Lung (tissue), 13 donors: ENCODE data around the gene CLCNKA. TPM values are rescaled to one million over a fixed set of nuclear protein-coding genes. Genes with fewer than 3 reads are reported as not detected.

Source experiments
- ATAC-seq: fragments of 200-7000 bp; cut with Tn5 transposase; one replicate; pipeline ENCODE4 v1.9.1; 2020; ENCODE audit warnings: moderate number of reproducible peaks; ENCODE audit not compliant: insufficient read depth, low FRiP score
- DNase-seq, 3 donors: peaks; one replicate each; pipeline ENCODE4 v3.0.0-alpha.2; 2013 to 2017
- H3K27ac ChIP-seq, 2 donors: one replicate each; pipeline ENCODE4 v1.5.1; 2013; ENCODE audit warnings: mild to moderate bottlenecking in 2 of 2, moderate library complexity in 2 of 2, control low read depth in 1 of 2, inconsistent platforms in 1 of 2, low read depth in 1 of 2, low read length in 1 of 2
- H3K27me3 ChIP-seq, 3 donors: one replicate each; pipeline ENCODE4 v1.5.1; 2013; ENCODE audit warnings: low read length in 2 of 3; ENCODE audit not compliant: control insufficient read depth in 3 of 3, insufficient read depth in 3 of 3
- H3K36me3 ChIP-seq, 4 donors: one replicate each; pipeline ENCODE4 v1.5.1; 2013; ENCODE audit warnings: low read length in 4 of 4, mild to moderate bottlenecking in 1 of 4, moderate library complexity in 1 of 4; ENCODE audit not compliant: control insufficient read depth in 4 of 4, insufficient read depth in 4 of 4
- H3K4me1 ChIP-seq, 5 donors: one replicate each; pipeline ENCODE4 v1.5.1; 2013; ENCODE audit warnings: low read length in 5 of 5, mild to moderate bottlenecking in 2 of 5, moderate library complexity in 1 of 5; ENCODE audit not compliant: control insufficient read depth in 5 of 5, insufficient read depth in 5 of 5
- H3K4me3 ChIP-seq: one replicate; pipeline ENCODE4 v1.5.1; 2013; ENCODE audit warnings: mild to moderate bottlenecking, control low read depth, moderate library complexity
- H3K9ac ChIP-seq, 2 donors: one replicate each; pipeline ENCODE4 v1.5.1; 2013; ENCODE audit warnings: low read length in 2 of 2, control low read depth in 1 of 2; ENCODE audit not compliant: insufficient read depth in 1 of 2
- H3K9me3 ChIP-seq, 4 donors: one replicate each; pipeline ENCODE4 v1.5.1; 2013; ENCODE audit warnings: low read length in 3 of 4, mild to moderate bottlenecking in 1 of 4, moderate library complexity in 1 of 4; ENCODE audit not compliant: control insufficient read depth in 4 of 4, insufficient read depth in 3 of 4
- WGBS, 2 donors: extraction: QIAGEN DNeasy Blood & Tissue Kit; methylation state at CpG; one replicate each; pipeline ENCODE4 v1.1.7; 2013; 5-methylcytosine and 5-hydroxymethylcytosine counted together
- polyA plus RNA-seq, 2 donors: library from polyadenylated mRNA; stranded (reverse); fragments of 200-250 nt; gene quantifications; one replicate each; pipeline ENCODE4 v1.2.1, GENCODE V29; 2013
- small RNA-seq: library from RNA; depleted of rRNA; stranded (forward); fragments of <200 nt; gene quantifications from one replicate; pipeline ENCODE3, GENCODE V24; 2014; ENCODE audit warnings: low replicate concordance
- total RNA-seq, 2 donors: library from RNA; depleted of rRNA in 1 of 2; stranded (reverse); fragments of >200 nt in 1 of 2; gene quantifications; one replicate each; pipeline ENCODE4 v1.2.1, GENCODE V29; 2014 to 2021
- TF ChIP-seq, protein P1 (sequence below): IDR thresholded peaks from 2 replicates; pipeline ENCODE4 v1.5.1; 2012; ENCODE audit warnings: mild to moderate bottlenecking; ENCODE audit errors: control extremely low read depth, extremely low read depth
- donor health status: control.
- donor health status: control.
- donor health status: Bipolar disorder and iron deficiency.
- donor health status: healthy.
- donor health status: DM: yes; HTN: yes; CAD: no.

The CLCNKA gene
- total and polyA plus RNA-seq, 4 donors: 0.10 to 1.3 (median 0.17) TPM; not detected in 1

- no peak for ATAC-seq
- H3K27me3 ChIP-seq: no peaks in the 10 kb centered on the region
- H3K9me3 ChIP-seq: no peaks in the 10 kb centered on the region
- H3K9ac ChIP-seq: no peak overlapping the region
- DNase-seq: no peak
- TF ChIP-seq, protein P1, sequence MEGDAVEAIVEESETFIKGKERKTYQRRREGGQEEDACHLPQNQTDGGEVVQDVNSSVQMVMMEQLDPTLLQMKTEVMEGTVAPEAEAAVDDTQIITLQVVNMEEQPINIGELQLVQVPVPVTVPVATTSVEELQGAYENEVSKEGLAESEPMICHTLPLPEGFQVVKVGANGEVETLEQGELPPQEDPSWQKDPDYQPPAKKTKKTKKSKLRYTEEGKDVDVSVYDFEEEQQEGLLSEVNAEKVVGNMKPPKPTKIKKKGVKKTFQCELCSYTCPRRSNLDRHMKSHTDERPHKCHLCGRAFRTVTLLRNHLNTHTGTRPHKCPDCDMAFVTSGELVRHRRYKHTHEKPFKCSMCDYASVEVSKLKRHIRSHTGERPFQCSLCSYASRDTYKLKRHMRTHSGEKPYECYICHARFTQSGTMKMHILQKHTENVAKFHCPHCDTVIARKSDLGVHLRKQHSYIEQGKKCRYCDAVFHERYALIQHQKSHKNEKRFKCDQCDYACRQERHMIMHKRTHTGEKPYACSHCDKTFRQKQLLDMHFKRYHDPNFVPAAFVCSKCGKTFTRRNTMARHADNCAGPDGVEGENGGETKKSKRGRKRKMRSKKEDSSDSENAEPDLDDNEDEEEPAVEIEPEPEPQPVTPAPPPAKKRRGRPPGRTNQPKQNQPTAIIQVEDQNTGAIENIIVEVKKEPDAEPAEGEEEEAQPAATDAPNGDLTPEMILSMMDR: no peak
- no peaks in the 10 kb centered on the region for H3K36me3 ChIP-seq
- H3K27ac ChIP-seq: no peak overlapping the region
- 86 to 93% methylated on average over 9 of the region's 9 CpGs for WGBS, 2 donors
- H3K4me1 ChIP-seq: peaks cover 0 to 4% (median 0%) of the 10 kb centered on the region in 5 donors
- no peak overlapping the region for H3K4me3 ChIP-seq
Measured at GRCh38 chr1:16081636-16082035, 59.8 kb downstream of the CLCNKA start.

DNA sequence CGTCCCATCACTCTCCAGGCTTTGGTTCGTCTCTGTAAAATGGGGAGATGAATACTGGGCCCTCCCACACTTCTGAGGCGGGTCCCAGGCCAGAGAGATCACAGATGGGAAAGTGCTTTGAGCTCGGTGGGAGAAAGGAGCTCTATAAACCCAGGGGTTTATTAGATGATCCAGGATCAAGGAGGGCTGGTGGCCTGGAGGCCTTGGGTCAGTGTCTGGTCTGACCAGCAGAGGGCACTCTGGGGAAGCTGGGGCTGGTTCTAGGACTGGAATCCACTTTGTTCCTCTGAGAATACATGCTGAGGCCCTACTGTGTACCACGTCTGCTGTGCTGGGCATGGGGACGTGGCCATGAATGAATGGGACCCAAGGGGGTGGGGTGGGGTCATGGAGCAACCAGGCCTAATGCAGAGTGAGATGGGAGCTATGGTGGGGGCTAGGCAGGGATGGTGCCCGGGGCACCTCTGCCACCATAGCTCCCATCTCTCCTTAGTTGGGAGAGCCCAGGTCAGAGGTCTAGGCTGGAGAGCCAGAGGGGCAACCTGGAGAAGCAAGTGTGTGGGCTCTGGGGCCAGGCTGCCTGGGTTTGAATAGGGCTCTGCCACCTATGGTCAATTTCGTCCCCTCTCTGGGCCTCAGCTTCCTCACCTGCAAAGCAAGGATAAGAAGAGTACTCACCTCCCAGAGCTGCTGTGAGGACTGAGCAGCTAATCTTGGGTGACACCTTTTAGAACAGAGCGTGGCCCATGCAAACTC is 60.6 kb downstream of the CLCNKA start:
- Histone ChIP-seq H3K27ac (no peak overlapping the region), H3K27me3 (no peaks in the 10 kb centered on the region), H3K36me3 (no peaks in the 10 kb centered on the region), H3K9me3 (no peaks in the 10 kb centered on the region), H3K4me1 (peaks cover 0 to 4% (median 0%) of the 10 kb centered on the region in 5 donors), H3K4me3 (no peak overlapping the region), H3K9ac (no peak overlapping the region)
- TF ChIP-seq, protein P1: peak; percentile 87
- DNase-seq (peak in 2 of 3 donors; percentile 51 to 57), ATAC-seq (no peak)
- WGBS, 2 donors: 67 to 75% methylated on average over 9 of the region's 9 CpGs

DNA sequence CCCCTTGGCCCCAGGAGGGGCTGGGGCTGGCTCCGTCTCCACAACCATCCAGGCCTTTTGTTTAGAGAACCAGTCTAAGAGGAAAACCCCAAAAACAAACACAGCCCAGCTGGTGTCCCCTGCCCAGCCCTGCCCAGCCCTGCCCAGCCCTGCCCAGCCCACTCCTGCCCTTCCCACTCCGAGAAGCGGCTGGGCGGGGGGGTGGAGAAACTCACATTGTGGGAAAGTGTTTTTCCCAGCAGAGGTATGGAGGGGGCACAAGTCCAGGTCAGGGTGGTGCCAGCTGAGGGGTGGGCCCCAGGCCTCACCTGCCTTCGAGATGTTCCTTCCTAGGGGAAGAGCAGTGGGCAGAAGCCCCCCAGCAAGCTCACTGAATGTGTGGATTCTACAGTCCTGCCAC is 61.6 kb downstream of the CLCNKA start:
- 62 to 73% methylated on average over 5 of the region's 5 CpGs for WGBS, 2 donors
- Histone ChIP-seq H3K4me3 (no peak overlapping the region), H3K9ac (no peak overlapping the region), H3K27ac (no peak overlapping the region), H3K4me1 (peaks cover 0 to 5% (median 0%) of the 10 kb centered on the region in 5 donors), H3K9me3 (no peaks in the 10 kb centered on the region), H3K36me3 (no peaks in the 10 kb centered on the region), H3K27me3 (no peaks in the 10 kb centered on the region)
- no peak for ATAC-seq
- DNase-seq: no peak
- TF ChIP-seq, protein P1: no peak

Small RNA genes within 50 kb of the gene (small RNA-seq; reads per million reads assigned to genes)
- gene AL355994.1 (not detected), gene AL355994.5 (not detected)

Other genes starting within 250 kb of the CLCNKA start
- gene UQCRHL, start 214.4 kb upstream of the CLCNKA start, total RNA-seq: 1 to 10 TPM; 1.1 to 4.6 TPM
- 1 to 10 TPM; 1.6 to 1.8 TPM for gene UQCRHL, start 214.4 kb upstream of the CLCNKA start, polyA plus RNA-seq
- gene SPEN, start 174.3 kb upstream of the CLCNKA start, total RNA-seq: 10 to 100 TPM; 50.0 to 82.3 TPM
- 10 to 100 TPM; 10.7 to 23.5 TPM for gene SPEN, start 174.3 kb upstream of the CLCNKA start, polyA plus RNA-seq
- gene ZBTB17, start 45.9 kb upstream of the CLCNKA start, total RNA-seq: 10 to 100 TPM; 28.0 to 44.3 TPM
- gene ZBTB17, start 45.9 kb upstream of the CLCNKA start, polyA plus RNA-seq: 10 to 100 TPM; 44.2 to 47.1 TPM
- gene SRARP, start 17.8 kb upstream of the CLCNKA start, total RNA-seq: not detected
- gene SRARP, start 17.8 kb upstream of the CLCNKA start, polyA plus RNA-seq: under 1 TPM in 1 of 2 donors, not detected in 1; 0.16 TPM
- gene HSPB7, start 4.0 kb upstream of the CLCNKA start, total RNA-seq: 10 to 100 TPM in 1 of 2 donors, 1 to 10 TPM in 1; 2.4 to 34.2 TPM
- 10 to 100 TPM; 11.2 to 11.5 TPM for gene HSPB7, start 4.0 kb upstream of the CLCNKA start, polyA plus RNA-seq
- gene CLCNKB, start 21.7 kb downstream of the CLCNKA start, total RNA-seq: 1 to 10 TPM in 1 of 2 donors, under 1 TPM in 1; 0.37 to 1.9 TPM
- gene CLCNKB, start 21.7 kb downstream of the CLCNKA start, polyA plus RNA-seq: under 1 TPM; 0.06 to 0.22 TPM
- gene FAM131C, start 51.6 kb downstream of the CLCNKA start, total RNA-seq: not detected
- gene FAM131C, start 51.6 kb downstream of the CLCNKA start, polyA plus RNA-seq: not detected
- 10 to 100 TPM; 21.3 to 35.6 TPM for gene EPHA2, start 134.0 kb downstream of the CLCNKA start, total RNA-seq
- 10 to 100 TPM; 17.5 to 19.8 TPM for gene EPHA2, start 134.0 kb downstream of the CLCNKA start, polyA plus RNA-seq
- gene ARHGEF19, start 190.6 kb downstream of the CLCNKA start, total RNA-seq: 10 to 100 TPM; 17.1 to 17.3 TPM
- 10 to 100 TPM in 1 of 2 donors, 1 to 10 TPM in 1; 9.5 to 12.5 TPM for gene ARHGEF19, start 190.6 kb downstream of the CLCNKA start, polyA plus RNA-seq
- gene CPLANE2, start 215.1 kb downstream of the CLCNKA start, total RNA-seq: 10 to 100 TPM in 1 of 2 donors, 1 to 10 TPM in 1; 4.5 to 13.7 TPM
- 1 to 10 TPM; 5.3 to 5.9 TPM for gene CPLANE2, start 215.1 kb downstream of the CLCNKA start, polyA plus RNA-seq